Measurements from ENCODE around the gene HOXB9. TPM values are rescaled to one million over a fixed set of nuclear protein-coding genes. Genes with fewer than 3 reads are reported as not detected.

The HOXB9 gene
- total and polyA plus RNA-seq, 9 of the 15 experiments (the other 6 are each of a cell fraction or from before 2014, with no cell fraction given), result 3.1 to 196 (median 77.6) TPM

DNA sequence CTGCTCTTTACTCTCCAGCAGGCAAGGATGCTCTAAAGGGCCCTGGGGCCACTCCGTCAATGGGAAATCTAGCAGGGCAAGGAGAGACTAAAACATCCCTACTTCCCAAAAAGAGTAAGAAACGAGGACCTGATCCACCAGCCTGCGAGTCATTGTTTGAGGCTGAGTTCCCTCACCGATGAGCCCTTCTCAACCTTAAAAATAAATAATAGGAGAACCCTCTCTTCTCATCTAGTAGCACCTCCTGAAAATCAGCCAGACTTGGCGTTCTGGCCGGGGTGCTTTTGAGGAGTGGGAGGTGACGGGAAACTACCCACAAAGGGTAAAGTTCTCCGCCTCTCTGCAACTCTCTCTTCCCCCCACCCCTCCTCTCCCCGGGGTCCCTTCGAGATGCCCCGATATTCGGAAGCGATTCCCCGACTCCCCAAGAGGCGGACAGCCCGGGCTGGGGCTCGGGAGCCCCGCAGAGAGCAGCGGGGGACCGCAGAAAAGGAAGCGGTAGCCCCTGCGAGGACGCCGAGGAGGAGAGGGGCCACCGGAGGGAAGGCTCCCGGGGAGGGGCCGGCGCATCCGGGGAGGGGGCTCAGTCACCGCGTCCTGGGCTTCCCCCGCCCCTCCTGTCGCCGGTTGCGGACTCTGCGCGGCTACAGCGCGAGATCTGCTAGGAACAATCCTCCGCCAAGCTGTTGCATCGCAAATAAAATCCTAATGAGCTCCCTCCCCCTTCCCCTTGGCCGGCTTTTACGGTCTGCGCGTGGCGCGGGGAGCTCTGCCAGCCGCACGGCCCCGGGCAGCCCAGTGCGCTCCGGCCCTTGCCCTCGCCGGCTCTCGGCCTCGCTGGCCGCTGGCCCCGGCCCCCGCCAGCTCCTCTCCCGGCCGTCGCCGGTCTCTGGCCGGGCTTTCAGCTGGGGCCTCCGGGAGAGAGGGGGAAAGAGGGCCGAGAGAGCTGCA lies 1.3 kb downstream of the HOXB9 start (continued):
- TF ChIP-seq SIN3B (IDR thresholded peaks at IDR 0.05; ENCODE audit: low read depth), result 0 out of 2 replicates have a peak, but pooled peaks have one; percentile 17
- no peak for TF ChIP-seq ADNP (tag; IDR thresholded peaks at IDR 0.05)
- peak; percentile 14 for TF ChIP-seq TAF1 (IDR thresholded peaks at IDR 0.05; ENCODE audit: control insufficient read depth, extremely low read depth, insufficient read depth, low read length, severe bottlenecking)
- peak; percentile 55; the same call in 1 of the 2 replicates for TF ChIP-seq ZBTB17 (CRISPR knock-in tag; IDR thresholded peaks at IDR 0.05)
- TF ChIP-seq KDM2B (CRISPR knock-in tag; IDR thresholded peaks at IDR 0.05), result no peak
- no peak for TF ChIP-seq RBM17 (IDR thresholded peaks at IDR 0.05; ENCODE audit: borderline replicate concordance, low read depth, low read length)
- no peak for TF ChIP-seq MEIS2 (IDR thresholded peaks at IDR 0.05; ENCODE audit: partially characterized antibody)
- TF ChIP-seq ZNF384 (IDR thresholded peaks at IDR 0.05; ENCODE audit: low read depth, low read length), result no peak
- TF ChIP-seq ZC3H4 (CRISPR knock-in tag; IDR thresholded peaks at IDR 0.05; ENCODE audit: borderline replicate concordance), result no peak
- no peak for TF ChIP-seq ZNF584 (CRISPR knock-in tag; IDR thresholded peaks at IDR 0.05; ENCODE audit: low read depth)
- TF ChIP-seq, protein P1, sequence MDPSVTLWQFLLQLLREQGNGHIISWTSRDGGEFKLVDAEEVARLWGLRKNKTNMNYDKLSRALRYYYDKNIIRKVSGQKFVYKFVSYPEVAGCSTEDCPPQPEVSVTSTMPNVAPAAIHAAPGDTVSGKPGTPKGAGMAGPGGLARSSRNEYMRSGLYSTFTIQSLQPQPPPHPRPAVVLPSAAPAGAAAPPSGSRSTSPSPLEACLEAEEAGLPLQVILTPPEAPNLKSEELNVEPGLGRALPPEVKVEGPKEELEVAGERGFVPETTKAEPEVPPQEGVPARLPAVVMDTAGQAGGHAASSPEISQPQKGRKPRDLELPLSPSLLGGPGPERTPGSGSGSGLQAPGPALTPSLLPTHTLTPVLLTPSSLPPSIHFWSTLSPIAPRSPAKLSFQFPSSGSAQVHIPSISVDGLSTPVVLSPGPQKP (CRISPR knock-in tag; IDR thresholded peaks at IDR 0.05), result no peak
- TF ChIP-seq ATF7 (IDR thresholded peaks at IDR 0.05), result no peak
- TF ChIP-seq, protein P2, sequence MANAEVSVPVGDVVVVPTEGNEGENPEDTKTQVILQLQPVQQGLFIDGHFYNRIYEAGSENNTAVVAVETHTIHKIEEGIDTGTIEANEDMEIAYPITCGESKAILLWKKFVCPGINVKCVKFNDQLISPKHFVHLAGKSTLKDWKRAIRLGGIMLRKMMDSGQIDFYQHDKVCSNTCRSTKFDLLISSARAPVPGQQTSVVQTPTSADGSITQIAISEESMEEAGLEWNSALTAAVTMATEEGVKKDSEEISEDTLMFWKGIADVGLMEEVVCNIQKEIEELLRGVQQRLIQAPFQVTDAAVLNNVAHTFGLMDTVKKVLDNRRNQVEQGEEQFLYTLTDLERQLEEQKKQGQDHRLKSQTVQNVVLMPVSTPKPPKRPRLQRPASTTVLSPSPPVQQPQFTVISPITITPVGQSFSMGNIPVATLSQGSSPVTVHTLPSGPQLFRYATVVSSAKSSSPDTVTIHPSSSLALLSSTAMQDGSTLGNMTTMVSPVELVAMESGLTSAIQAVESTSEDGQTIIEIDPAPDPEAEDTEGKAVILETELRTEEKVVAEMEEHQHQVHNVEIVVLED (CRISPR knock-in tag; IDR thresholded peaks at IDR 0.05), result no peak
- TF ChIP-seq SRSF3 (IDR thresholded peaks at IDR 0.05; ENCODE audit: insufficient read depth, low read length), result no peak
- TF ChIP-seq FOXK1 (CRISPR knock-in tag; IDR thresholded peaks at IDR 0.05; ENCODE audit: borderline replicate concordance), result no peak
- TF ChIP-seq, protein P3, sequence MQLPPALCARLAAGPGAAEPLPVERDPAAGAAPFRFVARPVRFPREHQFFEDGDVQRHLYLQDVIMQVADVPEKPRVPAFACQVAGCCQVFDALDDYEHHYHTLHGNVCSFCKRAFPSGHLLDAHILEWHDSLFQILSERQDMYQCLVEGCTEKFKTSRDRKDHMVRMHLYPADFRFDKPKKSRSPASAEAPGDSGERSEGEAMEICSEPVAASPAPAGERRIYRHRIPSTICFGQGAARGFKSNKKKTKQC (CRISPR knock-in tag; IDR thresholded peaks at IDR 0.05), result no peak; the same call in 1 of the 2 replicates
- TF ChIP-seq KHSRP (IDR thresholded peaks at IDR 0.05), result no peak
- no peak for TF ChIP-seq ZNF12 (CRISPR knock-in tag; IDR thresholded peaks at IDR 0.05)
- TF ChIP-seq, protein P4, sequence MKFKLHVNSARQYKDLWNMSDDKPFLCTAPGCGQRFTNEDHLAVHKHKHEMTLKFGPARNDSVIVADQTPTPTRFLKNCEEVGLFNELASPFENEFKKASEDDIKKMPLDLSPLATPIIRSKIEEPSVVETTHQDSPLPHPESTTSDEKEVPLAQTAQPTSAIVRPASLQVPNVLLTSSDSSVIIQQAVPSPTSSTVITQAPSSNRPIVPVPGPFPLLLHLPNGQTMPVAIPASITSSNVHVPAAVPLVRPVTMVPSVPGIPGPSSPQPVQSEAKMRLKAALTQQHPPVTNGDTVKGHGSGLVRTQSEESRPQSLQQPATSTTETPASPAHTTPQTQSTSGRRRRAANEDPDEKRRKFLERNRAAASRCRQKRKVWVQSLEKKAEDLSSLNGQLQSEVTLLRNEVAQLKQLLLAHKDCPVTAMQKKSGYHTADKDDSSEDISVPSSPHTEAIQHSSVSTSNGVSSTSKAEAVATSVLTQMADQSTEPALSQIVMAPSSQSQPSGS (CRISPR knock-in tag; IDR thresholded peaks at IDR 0.05), result no peak
- TF ChIP-seq CHD1 (IDR thresholded peaks at IDR 0.05; ENCODE audit: low read length), result peak; percentile 98
- no peak for TF ChIP-seq GTF2F1 (IDR thresholded peaks at IDR 0.05; ENCODE audit: low read depth, low read length)
- TF ChIP-seq KDM1A (IDR thresholded peaks at IDR 0.05), result no peak
- no peak for TF ChIP-seq CBX3 (IDR thresholded peaks at IDR 0.05; ENCODE audit: borderline replicate concordance in 1 of 2, low read length in 2 of 2)
- no peak for TF ChIP-seq ARID2 (IDR thresholded peaks at IDR 0.05)
- peak; percentile 48 for TF ChIP-seq FOXP1 (CRISPR knock-in tag; IDR thresholded peaks at IDR 0.05)

All from K562 (cell line).